Keratinocyte (primary cell): Measurements from ENCODE around the gene FOXJ3.

Experiments used
- EZH2 ChIP-seq: IDR thresholded peaks from one replicate; pipeline ENCODE4 v1.6.1; 2012; ENCODE audit warnings: inconsistent platforms, mild to moderate bottlenecking, low read length, moderate library complexity
- TF ChIP-seq, protein P1 (sequence below), 3 experiments: IDR thresholded peaks in 1 of 3; conservative IDR thresholded peaks in 1 of 3; optimal IDR thresholded peaks in 1 of 3; 2 replicates in 2 of 3; 3 replicates in 1 of 3; pipeline versions ENCODE3 to v1.5.1; 2011; ENCODE audit warnings: low read length in 3 of 3, mild to moderate bottlenecking in 3 of 3, moderate library complexity in 2 of 3, control low read depth in 1 of 3, inconsistent platforms in 1 of 3; ENCODE audit not compliant: insufficient read depth in 2 of 3; ENCODE audit errors: extremely low read depth in 1 of 3

- TF ChIP-seq, protein P1, sequence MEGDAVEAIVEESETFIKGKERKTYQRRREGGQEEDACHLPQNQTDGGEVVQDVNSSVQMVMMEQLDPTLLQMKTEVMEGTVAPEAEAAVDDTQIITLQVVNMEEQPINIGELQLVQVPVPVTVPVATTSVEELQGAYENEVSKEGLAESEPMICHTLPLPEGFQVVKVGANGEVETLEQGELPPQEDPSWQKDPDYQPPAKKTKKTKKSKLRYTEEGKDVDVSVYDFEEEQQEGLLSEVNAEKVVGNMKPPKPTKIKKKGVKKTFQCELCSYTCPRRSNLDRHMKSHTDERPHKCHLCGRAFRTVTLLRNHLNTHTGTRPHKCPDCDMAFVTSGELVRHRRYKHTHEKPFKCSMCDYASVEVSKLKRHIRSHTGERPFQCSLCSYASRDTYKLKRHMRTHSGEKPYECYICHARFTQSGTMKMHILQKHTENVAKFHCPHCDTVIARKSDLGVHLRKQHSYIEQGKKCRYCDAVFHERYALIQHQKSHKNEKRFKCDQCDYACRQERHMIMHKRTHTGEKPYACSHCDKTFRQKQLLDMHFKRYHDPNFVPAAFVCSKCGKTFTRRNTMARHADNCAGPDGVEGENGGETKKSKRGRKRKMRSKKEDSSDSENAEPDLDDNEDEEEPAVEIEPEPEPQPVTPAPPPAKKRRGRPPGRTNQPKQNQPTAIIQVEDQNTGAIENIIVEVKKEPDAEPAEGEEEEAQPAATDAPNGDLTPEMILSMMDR (optimal IDR thresholded peaks at IDR 0.05 in 1 of 3, IDR thresholded peaks at IDR 0.05 in 1 of 3, conservative IDR thresholded peaks at IDR 0.05 in 1 of 3; ENCODE audit: extremely low read depth in 1 of 3, insufficient read depth in 2 of 3, low read length in 3 of 3), result no peak
- TF ChIP-seq EZH2, result no peak
Measured at GRCh38 chr1:42379794-42380585, 45.0 kb upstream of the FOXJ3 start.
